ENCODE results near the gene TBCA.
"Not testable (repeated sequence)": the region's sequence is repeated elsewhere in the genome, so short reads cannot be mapped to it uniquely, and the experiment has no call there.

Gene TBCA

GRCh38 chr5:77773734-77774280 is 2.3 kb downstream of the TBCA start:
- DNase-seq = no peak

GRCh38 chr5:77772729-77773128 is 3.4 kb downstream of the TBCA start:
- no peak for DNase-seq

- DNase-seq = no peak
These were observed 4.7 kb downstream of the TBCA start for GRCh38 chr5:77771452-77771851.

- no peak for DNase-seq
These were observed 5.7 kb downstream of the TBCA start for GRCh38 chr5:77770293-77771005.

GRCh38 chr5:77768978-77769377 is 7.2 kb downstream of the TBCA start:
- DNase-seq = no peak

GRCh38 chr5:77767301-77767700 is 8.8 kb downstream of the TBCA start:
- no peak for DNase-seq

- DNase-seq = no peak
These were observed 14.5 kb downstream of the TBCA start for GRCh38 chr5:77761606-77762005.

GRCh38 chr5:77758141-77758938 is 17.8 kb downstream of the TBCA start:
- DNase-seq = no peak

GRCh38 chr5:77751328-77752023 is 24.7 kb downstream of the TBCA start:
- DNase-seq = no peak

GRCh38 chr5:77750928-77751327 is 25.2 kb downstream of the TBCA start:
- not testable (repeated sequence) for DNase-seq

- no peak for DNase-seq
These were observed 28.0 kb downstream of the TBCA start for GRCh38 chr5:77748160-77748559.

- DNase-seq = no peak
These were observed 32.0 kb downstream of the TBCA start for GRCh38 chr5:77744116-77744515.

- no peak for DNase-seq
These were observed 33.0 kb downstream of the TBCA start for GRCh38 chr5:77743181-77743580.

- DNase-seq = no peak
These were observed 34.5 kb downstream of the TBCA start for GRCh38 chr5:77741608-77742007.

- DNase-seq = no peak
These were observed 41.3 kb downstream of the TBCA start for GRCh38 chr5:77734885-77735284.

- DNase-seq = no peak
These were observed 43.0 kb downstream of the TBCA start for GRCh38 chr5:77733130-77733529.

- no peak for DNase-seq
These were observed 48.9 kb downstream of the TBCA start for GRCh38 chr5:77727190-77727589.

- no peak for DNase-seq
These were observed 50.5 kb downstream of the TBCA start for GRCh38 chr5:77725616-77726015.

GRCh38 chr5:77724934-77725333 is 51.2 kb downstream of the TBCA start:
- DNase-seq = no peak

GRCh38 chr5:77719666-77720363 is 56.3 kb downstream of the TBCA start:
- DNase-seq = no peak

- no peak for DNase-seq
These were observed 57.1 kb downstream of the TBCA start for GRCh38 chr5:77718934-77719610.
